SU-DHL-6 (cell line): ENCODE data around the gene ACSL3.

Source experiments
- EZH2phosphoT487 ChIP-seq: fragments of 200-600 bp; sonication (generic), shearing (Covaris generic); conservative IDR thresholded peaks from 2 replicates; pipeline ENCODE4 v1.6.1; 2018; ENCODE audit warnings: mild to moderate bottlenecking, antibody characterized with exemption, low read length, moderate library complexity, mixed read lengths
- TF ChIP-seq, protein P1 (sequence below): fragments of 200-600 bp; sonication (generic); IDR thresholded peaks from one replicate; pipeline ENCODE4 v1.5.1; 2017; ENCODE audit warnings: antibody characterized with exemption, mild to moderate bottlenecking, low read length, moderate library complexity; ENCODE audit not compliant: insufficient read depth, poor library complexity, severe bottlenecking

GRCh38 chr2:222920657-222921186, 59.9 kb downstream of the ACSL3 start:
- TF ChIP-seq, protein P1, sequence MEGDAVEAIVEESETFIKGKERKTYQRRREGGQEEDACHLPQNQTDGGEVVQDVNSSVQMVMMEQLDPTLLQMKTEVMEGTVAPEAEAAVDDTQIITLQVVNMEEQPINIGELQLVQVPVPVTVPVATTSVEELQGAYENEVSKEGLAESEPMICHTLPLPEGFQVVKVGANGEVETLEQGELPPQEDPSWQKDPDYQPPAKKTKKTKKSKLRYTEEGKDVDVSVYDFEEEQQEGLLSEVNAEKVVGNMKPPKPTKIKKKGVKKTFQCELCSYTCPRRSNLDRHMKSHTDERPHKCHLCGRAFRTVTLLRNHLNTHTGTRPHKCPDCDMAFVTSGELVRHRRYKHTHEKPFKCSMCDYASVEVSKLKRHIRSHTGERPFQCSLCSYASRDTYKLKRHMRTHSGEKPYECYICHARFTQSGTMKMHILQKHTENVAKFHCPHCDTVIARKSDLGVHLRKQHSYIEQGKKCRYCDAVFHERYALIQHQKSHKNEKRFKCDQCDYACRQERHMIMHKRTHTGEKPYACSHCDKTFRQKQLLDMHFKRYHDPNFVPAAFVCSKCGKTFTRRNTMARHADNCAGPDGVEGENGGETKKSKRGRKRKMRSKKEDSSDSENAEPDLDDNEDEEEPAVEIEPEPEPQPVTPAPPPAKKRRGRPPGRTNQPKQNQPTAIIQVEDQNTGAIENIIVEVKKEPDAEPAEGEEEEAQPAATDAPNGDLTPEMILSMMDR, result no peak
- no peak for TF ChIP-seq EZH2phosphoT487
